ENCODE measurements around the gene PLAAT5.
"Not testable (repeated sequence)": the region's sequence is repeated elsewhere in the genome, so short reads cannot be mapped to it uniquely, and the experiment has no call there.

Gene PLAAT5

DNA sequence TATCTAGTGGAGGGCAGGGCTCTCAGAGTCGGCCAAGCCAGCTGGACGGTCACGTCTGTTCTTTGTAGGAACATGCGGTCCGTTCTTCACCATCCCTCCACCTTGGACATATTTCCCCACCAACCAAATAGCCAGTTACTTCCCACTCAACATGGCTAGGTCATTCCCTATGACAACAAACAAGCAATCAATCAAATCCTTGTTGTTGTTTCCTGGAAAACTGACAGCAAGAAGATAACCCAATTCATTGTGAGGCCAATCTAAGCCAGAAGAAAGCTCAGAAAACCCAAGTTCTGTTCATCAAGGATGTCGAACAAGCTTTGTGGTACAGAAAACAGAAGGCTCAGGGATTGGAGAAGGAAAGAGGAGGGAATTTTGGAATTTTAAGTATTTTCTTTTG, 10.9 kb downstream of the PLAAT5 start:
- DNase-seq, result no peak

DNA sequence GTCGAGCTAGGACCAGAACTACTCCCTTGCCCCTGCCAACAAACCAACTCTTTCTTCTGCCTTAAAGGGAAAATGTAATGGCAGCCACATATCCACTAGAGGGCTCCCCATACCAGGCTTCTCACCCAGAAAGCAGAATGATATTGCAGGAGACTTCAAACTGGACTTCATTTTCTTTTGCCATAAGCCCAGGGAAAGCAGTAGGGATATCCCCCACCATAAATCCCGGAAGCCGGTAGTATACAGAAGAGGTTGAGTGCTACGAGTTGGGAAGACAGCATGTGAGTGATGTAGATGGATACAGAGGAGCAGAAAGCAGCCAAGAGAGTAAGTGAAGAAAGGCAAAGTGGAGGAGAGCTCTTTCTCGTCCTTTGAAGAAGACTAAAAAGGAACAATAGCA, 12.1 kb downstream of the PLAAT5 start:
- peak in 4 of 5 donors; percentile 23 to 55 (median 38) for DNase-seq

DNA sequence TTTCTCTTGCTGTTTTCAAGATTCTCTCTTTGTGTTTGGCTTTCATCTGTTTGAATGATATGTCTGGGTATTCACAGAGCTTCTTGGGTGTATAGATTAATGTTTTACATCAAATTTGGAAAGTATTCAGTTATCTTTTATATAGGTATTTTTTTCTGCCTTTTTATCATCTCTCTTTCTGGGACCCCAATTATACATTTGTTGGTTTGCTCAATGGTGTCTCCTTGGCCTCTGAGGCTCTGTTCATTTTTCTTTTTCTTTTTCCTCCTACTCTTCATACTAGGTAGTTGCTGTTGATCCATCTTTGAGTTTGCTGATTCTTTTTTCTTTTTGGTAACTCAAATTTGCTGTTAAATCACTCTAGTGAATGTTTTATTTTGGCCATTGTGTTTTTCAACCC, 14.3 kb downstream of the PLAAT5 start:
- no peak for DNase-seq

DNA sequence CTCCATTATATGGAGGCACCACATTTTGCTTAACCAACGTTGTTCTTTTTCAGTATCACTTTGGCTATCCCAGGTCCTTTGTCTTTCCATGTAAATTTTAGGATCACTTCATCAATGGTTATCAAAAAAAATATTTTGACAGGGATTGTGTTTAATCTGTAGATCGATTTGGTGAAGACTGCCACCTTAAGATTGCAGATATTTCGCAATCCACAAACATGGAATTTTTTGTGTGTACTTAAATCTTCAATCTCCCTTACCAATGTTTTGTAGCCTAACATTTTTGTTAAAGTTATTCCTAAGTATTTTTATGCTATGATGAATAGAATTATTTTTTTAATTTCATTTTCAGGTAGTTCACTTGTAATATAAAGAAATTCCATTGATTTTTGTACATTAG, 18.6 kb downstream of the PLAAT5 start:
- DNase-seq, result no peak

DNA sequence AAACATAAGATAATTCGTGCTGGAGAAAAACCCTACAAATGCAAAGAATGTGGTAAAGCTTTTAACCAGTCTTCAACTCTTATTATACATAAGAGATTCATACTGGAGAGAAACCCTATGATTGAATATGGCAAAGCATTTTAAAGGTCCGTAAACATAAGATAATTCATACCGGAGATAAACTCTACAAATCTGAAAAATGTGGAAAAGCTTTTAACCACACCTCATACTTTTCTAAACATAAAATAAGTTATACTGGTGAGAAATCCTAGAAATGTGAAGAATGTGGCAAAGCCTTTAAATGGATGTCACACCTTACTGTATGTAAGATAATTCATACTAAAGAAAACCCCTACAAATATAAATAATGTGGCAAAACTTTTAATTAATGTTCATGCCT, 20.7 kb downstream of the PLAAT5 start:
- DNase-seq, result no peak

DNA sequence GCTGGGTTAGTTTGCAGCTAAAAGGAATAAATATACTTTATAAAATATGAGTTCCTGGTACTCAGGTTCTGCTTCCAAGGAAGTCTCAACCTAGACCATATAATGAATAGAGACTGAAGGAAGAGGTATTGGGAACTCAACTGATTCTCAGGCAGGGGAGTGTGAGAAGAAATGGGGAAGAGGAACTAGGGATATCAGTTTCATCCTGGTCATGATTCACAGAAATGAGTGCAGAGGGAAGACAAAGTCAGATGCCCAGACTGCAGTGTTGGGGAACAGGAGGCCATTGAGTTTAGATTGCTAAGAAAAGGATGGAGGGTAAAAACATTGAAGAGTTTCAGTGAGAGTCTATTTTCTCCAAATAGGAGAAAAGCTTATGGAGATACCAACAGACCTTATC, 28.8 kb downstream of the PLAAT5 start:
- DNase-seq, result no peak

DNA sequence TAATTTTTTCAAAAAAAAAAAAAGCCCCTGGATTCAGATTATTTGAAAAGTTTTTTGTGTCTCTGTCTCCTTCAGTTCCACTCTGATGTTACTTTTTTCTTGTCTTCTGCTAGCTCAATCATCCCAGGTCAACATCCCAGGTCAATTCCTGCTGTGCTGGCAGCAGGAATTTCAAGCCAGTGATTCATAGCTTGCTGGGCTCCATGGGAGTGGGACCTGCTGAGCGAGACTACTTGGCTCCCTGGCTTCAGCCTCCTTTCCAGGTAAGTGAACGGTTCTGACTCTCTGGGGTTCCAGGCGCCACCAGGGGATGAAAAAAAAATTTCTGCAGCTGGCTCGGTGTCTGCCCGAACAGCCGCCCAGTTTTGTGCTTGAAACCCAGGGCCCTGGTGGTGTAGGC, 31.4 kb downstream of the PLAAT5 start:
- DNase-seq, result no peak

DNA sequence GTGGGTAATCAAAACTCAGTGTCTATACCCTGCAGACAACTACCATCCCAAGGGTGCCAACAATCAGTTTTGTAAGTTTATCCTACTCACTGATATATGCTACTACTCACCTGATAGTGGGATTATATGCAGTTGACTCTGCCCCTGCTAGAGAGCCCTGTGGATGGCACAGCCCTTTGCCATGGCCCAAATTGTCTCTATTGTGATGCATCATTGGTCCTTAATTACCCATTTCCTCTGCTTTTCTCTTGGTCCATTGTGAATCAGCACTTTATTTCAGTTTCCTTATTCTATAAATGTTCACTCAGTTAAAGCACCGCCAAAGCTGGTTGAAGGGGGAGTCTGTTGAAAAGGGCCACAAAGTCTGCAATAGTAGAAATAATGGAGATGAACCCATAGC, 42.3 kb downstream of the PLAAT5 start:
- no peak for DNase-seq

DNA sequence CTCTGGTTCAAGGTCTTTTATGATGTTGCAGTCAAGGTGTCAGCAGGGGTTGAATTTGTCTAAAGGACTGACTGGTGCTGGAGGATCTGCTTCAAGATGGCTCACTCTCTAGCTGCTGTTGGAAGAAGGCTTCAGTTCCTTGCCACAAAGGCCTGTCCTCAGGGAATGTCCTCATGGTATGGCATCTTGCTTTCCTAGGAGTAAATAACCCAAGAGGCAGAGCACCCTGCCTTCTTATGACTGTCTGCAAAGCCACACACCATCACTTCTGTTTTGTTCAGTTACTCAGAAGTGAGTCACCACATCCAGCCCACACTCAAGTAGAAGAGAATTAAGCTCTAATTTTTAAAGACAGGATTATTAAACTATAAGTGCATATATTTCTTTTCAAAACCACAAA, 45.2 kb downstream of the PLAAT5 start:
- no peak for DNase-seq

DNA sequence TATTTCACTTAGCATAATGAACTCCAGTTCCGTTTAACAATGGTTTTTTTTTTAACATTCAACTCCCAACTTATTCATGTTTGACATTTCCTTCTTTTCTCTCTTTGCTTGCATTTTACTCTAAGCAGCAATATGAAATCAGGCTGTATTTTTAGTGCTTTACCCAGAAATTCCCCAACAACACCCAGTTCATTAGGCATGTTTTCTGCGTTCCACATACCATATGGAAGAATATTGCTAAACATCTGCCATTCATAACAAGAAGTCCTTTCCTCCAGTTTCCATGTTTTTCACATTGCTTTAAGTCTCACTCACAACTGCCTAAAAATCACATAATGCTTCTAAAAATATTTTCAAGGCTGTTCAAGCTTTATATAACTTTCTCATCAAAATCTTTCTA, 45.8 kb downstream of the PLAAT5 start:
- DNase-seq, result no peak

DNA sequence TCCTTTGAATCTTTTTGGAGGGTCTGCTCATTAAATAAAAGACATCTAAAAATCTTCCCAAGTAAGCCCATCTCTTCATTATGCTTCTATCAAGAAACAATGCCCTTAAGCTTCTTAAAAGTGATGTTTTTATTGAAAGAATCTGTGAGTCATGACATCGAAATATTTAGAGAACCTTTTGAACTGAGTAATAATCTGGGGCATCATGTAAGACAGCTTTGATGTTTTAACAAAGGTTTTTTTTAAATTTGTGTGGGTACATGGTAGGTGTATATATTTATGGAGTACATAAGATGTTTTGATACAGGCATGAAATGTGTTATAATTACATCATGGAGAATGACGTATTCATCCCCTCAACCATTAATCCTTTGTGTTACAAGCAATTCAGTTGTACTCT, 46.8 kb downstream of the PLAAT5 start:
- DNase-seq, result no peak

DNA sequence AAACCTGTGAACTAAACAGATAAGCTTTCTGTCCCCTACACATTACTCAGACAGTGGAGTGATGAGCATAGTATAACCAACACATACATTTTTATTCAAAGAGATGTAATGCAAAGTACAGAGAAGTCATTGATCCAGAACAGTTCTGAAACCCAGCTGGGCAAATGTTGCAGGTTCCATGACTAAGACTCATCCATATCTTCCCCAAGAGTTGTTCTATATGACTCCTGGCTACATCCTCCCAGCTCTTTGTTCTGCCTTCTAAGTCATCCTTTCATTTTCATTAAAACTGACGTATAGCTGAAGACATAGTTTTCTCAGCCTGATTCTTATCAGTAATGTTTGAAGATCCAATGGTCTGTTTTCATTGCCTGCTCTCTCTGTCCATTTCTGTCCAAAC, 47.3 kb downstream of the PLAAT5 start:
- no peak for DNase-seq

DNA sequence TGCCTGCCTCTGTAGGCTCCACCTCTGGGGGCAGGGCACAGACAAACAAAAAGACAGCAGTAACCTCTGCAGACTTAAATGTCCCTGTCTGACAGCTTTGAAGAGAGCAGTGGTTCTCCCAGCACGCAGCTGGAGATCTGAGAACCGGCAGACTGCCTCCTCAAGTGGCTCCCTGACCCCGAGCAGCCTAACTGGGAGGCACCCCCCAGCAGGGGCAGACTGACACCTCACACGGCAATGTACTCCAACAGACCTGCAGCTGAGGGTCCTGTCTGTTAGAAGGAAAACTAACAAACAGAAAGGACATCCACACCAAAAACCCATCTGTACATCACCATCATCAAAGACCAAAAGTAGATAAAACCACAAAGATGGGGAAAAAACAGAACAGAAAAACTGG, 55.1 kb downstream of the PLAAT5 start:
- not testable (repeated sequence) for DNase-seq

DNA sequence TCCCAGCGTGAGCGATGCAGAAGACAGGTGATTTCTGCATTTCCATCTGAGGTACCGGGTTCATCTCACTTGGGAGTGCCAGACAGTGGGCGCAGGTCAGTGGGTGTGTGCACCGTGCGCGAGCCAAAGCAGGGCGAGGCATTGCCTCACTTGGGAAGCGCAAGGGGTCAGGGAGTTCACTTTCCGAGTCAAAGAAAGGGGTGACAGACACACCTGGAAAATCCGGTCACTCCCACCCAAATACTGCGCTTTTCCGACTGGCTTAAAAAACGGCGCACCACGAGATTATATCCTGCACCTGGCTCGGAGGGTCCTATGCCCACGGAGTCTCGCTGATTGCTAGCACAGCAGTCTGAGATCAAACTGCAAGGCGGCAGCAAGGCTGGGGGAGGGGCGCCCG, 55.6 kb downstream of the PLAAT5 start:
- not testable (repeated sequence) for DNase-seq

DNA sequence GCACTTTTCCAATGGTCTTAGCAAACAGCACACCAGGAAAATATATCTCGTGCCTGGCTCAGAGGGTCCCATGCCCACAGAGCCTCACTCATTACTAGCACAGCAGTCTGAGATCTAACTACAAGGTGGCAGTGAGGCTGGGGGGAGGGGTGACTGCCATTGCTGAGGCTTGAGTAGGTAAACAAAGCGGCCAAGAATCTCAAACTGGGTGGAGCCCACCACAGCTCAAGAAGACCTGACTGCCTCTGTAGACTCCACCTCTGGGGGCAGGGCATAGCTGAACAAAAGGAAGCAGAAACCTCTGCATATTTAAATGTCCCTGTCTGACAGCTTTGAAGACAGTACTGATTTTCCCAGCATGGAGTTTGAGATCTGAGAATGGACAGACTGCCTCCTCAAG, 60.2 kb downstream of the PLAAT5 start:
- not testable (repeated sequence) for DNase-seq

DNA sequence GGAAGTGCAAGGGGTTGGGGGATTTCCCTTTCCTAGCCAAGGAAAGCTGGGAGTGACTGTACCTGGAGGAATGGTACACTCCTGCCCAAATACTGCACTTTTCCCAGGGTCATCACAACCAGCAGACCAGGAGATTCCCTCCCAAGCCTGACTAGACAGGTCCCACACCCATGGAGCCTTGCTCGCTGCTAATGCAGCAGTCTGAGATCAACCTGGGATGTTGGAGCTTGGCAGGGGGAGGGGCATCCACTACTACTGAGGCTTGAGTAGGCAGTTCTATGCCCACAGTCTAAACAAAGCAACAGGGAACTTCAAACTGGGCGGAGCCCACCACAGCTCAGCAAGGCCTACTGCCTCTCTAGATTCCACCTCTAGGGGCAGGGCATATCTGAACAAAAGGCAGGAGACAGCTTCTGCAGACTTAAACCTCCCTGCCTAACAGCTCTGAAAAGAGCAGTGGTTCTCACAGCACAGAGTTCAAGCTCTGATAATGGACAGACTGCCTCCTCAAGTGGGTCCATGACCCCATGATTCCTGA, 62.9 kb downstream of the PLAAT5 start:
- no peak for DNase-seq

DNA sequence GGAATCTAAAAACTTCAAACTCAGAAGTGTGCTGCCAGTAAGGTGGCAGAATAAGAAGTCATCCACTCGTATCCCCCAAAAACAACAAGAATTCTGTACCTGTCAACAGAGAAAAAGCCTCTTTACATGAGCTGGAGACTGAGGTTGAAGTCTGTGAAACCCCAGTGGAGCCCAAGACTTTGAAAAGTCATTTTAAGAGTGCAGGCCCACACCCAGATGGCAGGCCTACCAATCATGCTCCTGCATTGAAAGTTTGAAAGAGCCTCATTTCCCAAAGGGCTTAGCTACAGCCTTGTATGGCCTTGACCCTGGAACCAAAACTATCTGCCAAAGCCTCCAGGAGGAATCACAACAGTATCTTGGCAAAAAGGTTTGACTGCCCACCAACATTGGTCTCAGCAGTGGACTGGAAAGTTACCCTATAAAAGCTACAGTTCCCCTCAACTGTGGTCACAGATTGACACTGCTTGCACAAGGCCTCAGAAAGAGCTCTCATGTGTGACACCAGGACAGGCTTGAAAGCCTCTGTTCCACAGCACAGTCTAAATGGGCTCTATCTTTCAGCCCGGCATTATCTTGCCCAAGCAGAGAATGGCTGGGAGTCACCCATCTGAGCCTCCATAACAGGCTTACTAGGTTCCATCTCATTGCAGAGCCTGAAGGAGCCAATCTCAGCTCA, 73.7 kb downstream of the PLAAT5 start:
- no peak for DNase-seq
